GM21717 (cell line): ENCODE data around the gene PIN1.

ENCODE experiments used
- ATAC-seq: cut with Tn5 transposase; IDR thresholded peaks from one replicate; pipeline ENCODE4 v1.9.1; 2021; ENCODE audit warnings: mild to moderate bottlenecking, moderate library complexity; ENCODE audit not compliant: unreplicated experiment

The PIN1 gene

DNA sequence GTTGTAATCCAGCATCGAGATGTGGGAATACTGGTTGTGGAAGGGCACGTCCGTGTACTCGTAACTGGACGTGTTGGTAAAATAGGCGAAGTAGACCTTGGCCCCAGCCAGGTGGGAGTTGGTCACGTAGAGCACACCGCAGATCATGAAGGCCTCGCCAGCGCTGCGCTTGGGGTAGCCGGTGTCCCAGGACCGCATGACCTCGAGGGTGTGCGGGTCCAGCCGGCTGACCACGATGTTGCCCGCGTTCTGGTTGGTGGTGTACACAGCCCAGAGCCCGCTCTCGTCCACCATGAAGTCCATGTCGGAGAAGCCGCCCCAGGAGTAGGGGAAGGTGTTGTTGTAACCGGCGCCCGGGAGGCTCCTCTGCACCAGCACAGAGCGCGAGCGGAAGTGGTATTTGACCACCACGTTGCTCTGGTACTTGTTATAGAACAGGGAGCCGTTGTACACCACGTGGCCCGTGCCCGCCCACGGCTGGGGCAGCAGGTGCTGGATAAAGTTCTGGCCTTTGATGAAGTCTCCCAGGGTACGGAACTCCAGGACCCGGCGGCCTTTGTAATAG lies 19.2 kb downstream of the PIN1 start:
- no peak for ATAC-seq

DNA sequence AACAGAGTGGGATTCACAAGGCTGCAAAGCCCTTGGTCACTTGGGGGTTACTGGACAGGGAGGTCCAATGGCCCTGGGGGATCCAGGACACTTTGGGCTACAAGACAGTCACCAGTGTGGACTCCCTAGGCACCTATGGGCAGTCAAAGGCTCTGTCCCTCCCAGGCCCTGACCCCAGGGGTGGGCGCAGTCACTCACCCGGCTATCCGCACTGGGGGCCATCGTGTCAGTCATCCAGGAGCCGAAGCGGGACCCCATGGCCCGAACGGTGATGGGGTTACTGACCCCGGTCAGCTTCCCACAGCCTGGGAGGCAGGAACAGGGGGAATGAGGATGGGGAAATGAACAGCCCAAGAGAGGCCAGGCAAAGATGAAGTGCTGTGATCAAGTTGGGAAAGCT lies 21.5 kb downstream of the PIN1 start:
- ATAC-seq: no peak

DNA sequence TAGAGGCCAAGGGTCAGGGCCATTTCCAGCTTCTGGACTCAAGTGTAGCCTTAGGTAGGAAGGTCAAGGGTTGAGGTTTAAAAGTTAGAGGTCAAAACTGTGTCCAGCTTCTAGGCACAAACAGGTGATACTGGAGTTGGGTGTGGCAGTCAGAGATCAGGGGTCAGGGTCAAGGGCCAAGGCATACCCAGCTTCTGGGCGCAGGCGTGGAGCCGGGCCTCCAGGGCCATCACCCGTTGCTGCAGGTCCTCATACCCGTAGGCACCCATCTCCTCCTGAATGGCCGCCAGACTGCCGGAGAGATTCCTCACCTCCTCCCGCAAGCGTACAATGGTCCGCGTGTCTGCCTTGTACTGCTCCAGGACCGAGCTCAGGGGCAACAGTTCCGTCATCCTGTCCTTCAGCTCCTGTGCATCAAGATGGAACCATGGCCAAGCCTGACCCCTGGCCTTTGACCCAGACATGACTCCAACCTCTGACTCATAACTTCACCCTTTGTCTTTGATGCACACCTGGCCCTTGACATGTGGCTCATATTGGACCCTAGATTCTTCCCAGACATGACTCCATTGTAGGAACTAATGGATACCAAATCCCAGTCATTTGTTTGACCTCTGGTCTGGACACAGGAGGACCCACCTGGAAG lies 22.1 kb downstream of the PIN1 start:
- ATAC-seq: no peak

DNA sequence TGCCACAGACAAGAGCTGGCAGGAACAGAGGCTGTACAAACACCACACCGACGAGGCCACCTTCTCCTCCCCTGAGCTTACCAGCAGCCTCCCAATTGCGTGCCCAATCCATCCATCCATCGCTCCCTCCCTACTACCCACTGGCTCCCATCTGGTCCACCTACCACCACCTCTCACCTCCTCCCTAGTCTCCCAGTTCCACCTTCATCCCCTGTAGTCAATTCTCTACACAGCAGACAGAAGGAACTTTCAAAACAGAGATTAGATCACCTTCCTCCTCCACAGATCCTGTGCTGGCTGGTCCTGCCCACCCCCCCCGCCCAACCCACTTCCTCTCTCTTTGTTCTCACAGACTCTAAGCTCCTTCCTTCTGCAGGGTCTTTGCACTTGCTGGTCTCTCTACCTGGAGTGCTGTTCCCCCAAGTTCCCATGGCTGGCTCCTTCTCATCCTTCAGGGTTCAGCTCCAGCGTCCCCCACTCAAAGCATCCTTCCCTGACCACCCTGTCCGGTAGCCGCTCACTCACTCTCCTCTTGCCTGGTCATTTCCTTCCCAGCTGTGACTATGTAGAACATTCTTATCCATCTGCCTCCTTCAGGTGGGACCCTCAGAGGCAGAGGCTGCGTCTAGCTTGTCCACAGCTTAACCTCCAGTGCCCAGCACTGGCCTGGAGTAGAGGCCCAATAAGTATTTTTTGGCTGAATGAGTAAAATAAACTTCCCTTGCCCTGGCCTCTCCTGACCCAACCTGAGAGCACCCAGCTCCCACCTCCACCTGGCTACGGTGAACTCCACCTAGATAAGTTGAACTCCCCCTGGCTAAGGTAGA lies 23.0 kb downstream of the PIN1 start:
- ATAC-seq: no peak

DNA sequence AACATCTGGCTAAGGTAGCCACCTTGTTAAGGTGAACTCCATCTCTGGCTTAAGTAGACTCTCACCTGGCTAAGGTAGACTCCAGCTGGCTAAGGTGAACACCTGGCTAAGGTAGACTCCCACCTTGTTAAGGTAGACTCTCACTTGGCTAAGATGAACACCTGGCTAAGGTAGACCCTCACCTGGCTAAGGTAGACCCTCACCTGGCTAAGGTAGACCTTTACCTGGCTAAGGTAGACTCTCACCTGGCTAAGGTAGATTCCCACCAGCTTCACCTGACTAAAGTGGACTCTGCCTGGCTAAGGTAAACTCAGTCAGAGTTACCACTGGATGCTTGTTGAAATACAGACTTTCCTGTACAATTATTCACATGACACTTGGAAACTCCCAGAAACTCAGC lies 23.6 kb downstream of the PIN1 start:
- no peak for ATAC-seq

DNA sequence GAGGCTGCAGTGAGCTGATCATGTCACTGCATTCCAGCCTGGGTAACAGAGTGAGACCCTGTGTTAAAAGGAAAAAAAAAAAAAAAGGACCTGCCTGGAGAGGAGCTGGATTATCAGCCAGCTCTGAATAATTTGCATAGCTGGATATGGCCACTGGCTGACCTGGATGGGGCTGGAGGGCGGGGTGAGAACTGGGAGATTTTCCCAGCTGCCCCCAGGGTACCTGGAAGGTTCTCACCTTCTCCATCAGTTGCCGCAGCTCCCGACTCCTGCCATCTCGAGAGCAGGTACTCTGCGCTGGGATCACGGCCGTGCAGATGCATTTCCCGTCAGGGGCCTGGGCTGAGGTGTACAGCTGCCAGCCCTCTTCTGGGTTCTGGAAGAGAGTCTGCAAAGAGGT lies 25.3 kb downstream of the PIN1 start:
- ATAC-seq: no peak

DNA sequence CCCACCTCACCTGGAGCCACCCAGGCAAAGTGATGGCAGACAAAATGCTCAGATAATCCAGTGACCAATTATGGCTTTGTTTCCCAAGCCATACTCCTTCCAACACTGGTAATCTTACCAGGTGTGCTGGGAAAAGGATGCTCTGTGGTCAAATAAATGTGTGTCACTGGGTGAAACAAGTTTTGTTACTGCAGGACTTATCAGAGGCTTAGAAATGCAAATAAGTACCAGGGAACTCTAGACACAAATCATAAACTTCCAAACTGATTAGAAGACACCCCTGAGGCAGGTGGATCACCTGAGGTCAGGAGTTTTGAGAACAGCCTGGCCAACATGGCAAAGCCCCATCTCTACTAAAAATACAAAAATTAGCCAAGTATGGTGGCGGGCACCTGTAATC lies 26.4 kb downstream of the PIN1 start:
- no peak for ATAC-seq

DNA sequence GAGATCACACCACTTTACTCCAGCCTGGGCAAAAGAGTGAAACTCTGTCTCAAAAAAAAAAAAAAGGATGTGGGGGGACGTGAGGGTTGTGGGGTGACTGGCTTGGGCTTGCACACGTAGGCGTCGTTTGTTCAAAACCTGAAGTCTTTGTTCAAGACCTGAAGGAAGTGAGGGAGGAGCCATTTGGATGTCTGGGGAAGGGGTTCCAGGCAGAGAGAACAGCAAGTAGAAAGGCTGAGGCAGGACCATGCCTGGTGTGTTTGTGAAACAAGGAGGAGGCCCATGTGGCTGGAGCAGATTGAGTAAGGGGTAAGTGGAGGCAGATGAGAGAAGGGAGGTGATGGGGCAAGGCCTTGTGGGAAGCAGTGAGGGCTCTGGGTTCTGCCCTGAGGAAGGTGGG lies 27.8 kb downstream of the PIN1 start:
- ATAC-seq: no peak

DNA sequence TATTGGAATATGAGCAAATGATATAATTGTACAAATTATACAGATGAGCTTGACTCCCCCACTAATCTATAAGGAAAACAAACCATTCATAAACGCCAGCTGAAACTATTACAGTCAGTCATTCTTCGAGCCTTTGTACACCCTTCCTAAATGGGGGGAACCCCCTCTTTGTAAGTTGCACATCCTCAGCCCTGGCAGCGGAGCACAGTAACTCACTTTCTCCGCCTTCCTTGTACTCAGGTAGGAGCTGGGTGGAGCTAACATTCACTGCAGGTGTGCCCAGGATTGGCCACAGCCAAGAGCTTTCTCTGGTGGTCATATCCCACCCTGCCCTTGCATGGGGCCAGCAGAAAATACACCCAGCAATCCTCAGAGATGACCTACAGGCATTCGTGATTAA lies 28.6 kb downstream of the PIN1 start:
- no peak for ATAC-seq

DNA sequence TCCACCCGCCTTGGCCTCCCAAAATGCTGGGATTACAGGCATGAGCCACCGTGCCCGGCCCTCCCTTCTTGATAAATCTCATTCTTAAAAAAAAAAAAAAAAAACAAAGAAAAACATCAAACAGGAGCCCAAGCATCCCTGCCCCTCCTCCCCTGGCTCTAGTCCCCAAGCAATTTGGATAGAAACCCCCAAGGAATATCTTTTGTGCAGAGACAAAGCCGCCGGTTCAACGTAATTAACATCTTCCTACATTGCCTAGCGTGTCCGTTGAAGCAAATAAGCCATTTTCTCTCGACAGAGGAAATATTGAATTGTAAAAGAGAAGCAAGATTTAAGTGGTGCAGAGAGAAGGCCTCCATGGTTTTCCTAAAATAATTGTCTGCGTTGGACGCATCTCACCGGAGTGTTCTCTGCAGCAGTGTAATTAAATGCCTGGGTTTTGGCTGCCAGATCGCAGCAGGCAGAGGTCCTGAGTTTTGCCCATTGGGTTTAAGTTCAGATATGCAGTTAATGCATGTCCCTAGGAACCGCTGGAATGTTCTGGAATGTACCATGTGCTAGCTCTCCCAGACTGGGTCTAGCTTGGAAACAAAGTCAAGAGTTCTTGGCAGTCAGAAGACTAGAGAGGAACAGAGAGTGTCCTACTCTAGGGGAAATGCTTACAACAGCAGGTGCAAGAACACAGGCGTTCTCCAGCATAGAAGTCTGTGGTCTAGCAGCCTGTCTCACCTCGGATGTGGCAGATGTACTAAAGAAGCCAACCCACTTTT lies 30.8 kb downstream of the PIN1 start:
- no peak for ATAC-seq

DNA sequence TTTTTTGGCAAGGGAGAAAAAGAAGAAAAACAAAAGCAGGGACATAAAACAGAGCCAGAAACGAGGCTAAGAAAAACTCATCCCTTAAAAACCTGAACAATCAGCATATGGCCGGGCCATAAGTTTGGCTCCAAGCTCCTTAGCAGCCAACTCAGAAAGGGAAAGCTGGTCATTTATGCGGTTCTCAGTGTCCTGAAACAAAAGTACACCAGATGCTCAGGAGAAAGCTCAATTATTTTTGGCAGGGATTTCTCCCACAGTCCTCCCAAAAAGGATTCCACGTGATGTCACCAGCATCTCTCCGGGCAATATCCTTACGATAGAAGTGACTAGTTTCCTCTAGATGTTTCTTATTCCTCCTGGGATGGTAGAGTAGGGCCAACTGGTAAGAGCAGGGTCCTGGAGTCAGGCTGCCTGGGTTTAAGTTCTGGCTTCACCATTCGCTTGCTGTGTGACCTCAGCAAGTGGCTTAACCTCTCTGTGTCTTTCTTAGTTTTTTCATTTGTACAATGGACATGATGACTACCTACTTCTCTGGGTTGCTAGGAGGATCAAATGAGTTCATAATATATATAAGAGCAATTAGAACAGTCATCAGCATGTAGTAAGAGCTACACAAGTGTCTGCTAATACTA lies 34.0 kb downstream of the PIN1 start:
- ATAC-seq: no peak

DNA sequence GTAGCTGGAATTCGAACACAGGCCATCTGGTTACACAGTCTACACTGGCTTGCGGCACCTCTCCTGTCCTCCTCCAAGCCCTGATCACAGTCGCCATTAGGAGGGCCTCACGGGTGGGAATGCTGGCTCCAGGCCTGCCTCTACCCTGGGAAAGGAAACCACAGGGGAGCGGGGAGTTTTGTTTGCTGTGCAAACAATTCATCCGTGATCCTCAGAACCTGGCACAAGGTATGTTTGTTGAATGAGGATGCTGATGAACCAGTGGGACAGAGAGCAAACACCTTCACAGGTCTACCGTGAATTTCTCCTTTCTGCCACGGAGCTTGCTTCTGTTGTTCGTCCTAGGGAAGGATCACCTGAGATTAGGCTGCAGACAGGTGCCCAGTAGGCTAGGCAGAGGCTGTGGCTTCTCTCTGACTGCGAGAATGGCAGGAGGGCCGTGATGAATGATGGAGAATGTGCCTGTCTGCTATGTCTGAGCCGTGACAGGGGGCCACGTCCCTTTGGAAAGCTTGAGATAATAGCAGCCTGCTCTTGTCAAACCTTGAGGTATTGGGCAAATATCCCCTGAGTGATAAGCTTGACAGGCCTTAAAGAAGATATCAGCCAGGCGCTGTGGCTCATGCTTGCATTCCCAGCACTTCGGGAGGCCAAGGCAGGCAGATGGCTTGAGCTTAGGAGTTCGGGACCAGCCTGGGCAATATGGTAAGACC lies 36.7 kb downstream of the PIN1 start:
- ATAC-seq: no peak

DNA sequence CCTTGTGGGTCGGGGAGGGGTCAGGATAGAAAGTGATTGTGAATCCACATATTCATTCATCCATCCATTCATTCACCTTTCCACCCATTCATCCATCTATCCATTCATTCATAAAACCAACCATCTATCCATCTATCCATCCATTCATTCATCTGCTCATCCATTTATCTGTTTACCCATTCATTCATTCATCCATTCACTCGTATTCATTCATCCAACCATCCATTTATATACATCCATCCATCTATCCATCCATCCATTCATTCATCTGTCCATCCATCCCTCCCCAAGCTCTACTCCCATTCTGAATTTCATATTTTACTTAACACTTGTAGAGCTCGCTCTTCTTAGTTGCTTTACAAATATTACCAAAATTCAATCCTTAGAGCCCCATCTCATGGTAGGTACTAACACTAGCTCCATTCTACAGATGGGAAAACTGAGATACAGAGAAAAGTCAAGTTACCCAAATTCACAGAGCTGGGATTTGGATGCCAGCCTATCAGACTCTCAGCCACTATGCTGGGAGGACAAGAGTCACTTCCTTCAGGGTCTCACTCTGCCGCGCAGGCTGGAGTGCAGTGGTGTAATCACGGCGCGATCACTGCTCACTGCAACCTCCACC lies 37.6 kb downstream of the PIN1 start:
- no peak for ATAC-seq

DNA sequence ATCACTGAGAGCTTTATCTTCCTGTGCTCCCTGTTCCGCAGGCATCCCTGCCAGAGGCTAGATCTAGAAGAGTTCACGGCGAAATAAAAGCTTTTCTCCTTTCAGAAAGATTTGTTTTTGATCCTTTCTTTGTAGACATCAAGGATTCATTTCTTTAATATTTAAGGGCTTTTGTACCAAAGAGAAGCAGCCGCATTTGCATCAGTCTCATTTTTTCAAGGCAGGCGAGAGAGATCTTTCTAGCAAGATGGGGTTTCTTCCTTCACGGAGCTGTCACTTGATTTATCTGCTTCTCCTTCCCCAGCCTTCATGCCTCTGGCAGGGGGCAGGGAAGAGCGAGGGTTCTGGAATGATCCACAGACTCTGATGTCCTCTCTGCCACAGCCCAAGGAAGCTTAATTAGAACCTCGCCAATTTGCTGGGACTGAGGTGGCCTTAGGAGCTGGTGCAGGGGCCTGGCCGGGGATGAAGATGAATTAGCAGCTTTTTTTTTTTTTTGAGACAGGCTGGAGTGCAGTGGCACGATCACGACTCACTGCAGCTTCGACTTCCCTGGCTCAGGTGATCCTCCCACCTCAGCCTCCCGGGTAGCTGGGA lies 40.0 kb downstream of the PIN1 start:
- no peak for ATAC-seq

DNA sequence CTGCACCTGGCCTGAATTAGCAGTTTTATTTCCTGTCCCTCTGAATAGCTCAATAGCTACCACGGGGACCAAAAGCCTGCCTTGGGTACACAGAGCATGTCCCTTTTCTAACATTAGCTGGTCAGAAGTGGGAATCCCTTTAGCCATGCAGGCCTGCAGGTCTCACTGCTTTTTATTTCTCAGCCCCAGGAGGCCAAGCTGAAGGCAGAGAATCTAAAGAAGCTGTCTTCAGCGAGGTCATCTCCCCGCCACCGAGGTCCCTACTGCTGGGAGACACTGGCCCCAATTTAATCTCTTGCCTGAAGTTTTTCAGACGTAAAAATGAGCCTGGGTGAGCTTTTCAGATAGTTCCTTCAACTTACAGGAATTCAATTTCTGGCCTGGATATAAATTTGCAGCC lies 40.7 kb downstream of the PIN1 start:
- ATAC-seq: no peak

DNA sequence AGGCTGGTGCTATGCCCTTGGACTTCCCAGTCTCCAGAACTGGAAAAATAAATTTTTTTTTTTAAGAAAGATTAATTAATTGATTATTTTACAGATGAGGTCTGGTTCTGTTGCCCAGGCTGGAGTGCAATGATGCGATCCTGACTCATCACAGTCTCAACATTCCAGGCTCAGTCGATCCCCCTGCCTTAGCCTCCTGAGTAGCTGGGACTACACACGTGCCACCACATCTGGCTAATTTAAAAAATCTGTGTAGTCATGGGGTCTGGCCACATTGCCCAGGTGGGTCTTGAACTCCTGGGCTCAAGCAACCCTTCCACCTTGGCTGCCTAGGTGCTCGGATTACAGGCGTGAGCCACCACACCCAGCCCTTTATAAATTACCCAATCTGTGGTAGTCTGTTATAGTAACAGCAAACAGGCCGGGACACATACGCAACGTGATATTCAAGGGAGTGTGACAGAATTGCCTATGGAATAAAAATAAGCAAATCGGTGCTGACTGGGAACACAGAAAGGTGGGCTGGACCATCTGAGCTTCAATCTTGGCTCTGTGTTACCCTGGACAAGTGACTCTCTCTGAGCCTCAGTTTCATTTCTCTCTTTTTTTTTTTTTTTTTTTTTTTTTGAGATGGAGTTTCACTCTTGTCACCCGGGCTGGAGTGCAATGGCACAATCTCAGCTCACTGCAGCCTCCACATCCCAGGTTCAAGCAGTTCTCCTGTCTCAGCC lies 42.8 kb downstream of the PIN1 start:
- no peak for ATAC-seq

DNA sequence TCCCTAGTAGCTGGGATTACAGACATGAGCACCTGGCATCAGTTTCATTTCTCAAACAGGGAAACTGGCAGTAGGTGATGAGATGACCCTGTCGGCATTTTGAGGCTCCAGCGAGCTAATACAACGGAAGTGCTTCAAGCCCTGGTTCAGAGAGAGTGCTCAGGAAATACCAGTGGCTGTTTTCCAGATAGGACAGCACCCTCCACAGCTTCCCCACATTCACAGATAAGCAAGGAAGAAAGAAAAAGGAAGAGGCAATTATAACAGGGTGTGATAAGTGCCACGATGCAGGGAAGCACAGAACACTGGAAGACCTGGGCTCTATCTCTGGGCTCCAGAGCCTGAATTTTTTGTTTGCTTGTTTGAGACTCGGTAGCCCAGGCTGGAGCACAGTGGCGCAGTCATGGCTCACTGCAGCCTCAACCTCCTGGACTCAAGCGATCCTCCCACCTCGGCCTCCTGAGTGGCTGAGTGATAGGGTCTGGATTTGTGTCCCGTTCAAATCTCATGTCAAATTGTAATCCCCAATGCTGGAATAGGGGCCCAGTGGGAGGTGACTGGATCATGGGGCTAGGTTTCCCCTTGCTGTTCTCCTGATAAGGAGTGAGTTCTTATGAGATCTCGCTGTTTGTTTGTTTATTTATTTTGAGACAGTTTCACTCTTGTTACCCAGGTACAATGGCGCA lies 43.5 kb downstream of the PIN1 start:
- ATAC-seq: no peak

DNA sequence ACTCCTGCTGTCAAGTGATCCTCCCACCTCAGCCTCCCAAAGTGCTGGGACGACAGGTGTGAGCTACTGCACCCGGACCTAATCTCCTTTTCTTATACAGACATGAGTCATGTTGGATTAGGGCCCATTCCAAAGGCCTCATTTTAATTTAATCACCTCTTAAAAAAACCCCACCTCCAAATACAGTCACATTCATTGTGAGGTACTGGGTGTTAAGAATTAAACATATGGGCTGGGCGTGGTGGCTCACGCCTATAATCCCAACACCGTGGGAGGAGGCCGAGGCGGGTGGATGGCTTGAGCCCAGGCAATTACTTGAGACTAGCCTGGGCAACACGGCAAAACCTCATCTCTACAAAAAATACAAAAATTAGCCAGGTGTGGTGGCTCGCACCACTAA lies 46.6 kb downstream of the PIN1 start:
- ATAC-seq: no peak
